H1 (cell line): Measurements from ENCODE around the gene PTGIR. TPM values are rescaled to one million over a fixed set of nuclear protein-coding genes. Genes with fewer than 3 reads are reported as not detected.

Experiments used
- CTCF ChIA-PET: fragments of 300-600 bp; sonication (Branson Sonifier 250); formaldehyde crosslinking; loops from one replicate; lab custom pipeline; 2021; ENCODE audit not compliant: partially characterized antibody; lab: Charles Lee
- POLR2A ChIA-PET: fragments of 300-600 bp; sonication (Branson Sonifier 250); formaldehyde crosslinking; loops from one replicate; lab custom pipeline; 2021; ENCODE audit warnings: inconsistent platforms; ENCODE audit not compliant: partially characterized antibody; lab: Charles Lee
- DNase-seq, 2 experiments: peaks; one replicate each; pipeline versions ENCODE4 v3.0.0 to v3.0.0-alpha.2; 2010 to 2022; ENCODE audit warnings: low spot score in 2 of 2, low read depth in 1 of 2, mixed read lengths in 1 of 2
- FAIRE-seq: peaks from 2 replicates; lab custom pipeline; 2011; peaks lifted over from hg19 to GRCh38; lab: Jason Lieb, UNC
- H2AFZ ChIP-seq: 2 replicates; pipeline ENCODE4 v1.8.1; 2012; ENCODE audit warnings: low read length, inconsistent platforms
- H2AK5ac ChIP-seq: 2 replicates; pipeline ENCODE4 v1.6.1; 2013; ENCODE audit warnings: low read depth, low read length
- H2BK120ac ChIP-seq: replicated peaks from 2 replicates; pipeline ENCODE3; 2013; ENCODE audit warnings: low read depth, low read length, inconsistent platforms
- H2BK12ac ChIP-seq: 2 replicates; pipeline ENCODE4 v1.6.1; 2013; ENCODE audit warnings: low read depth, low read length
- H2BK15ac ChIP-seq: 2 replicates; pipeline ENCODE4 v1.6.1; 2013; ENCODE audit warnings: low read length
- H2BK20ac ChIP-seq: 2 replicates; pipeline ENCODE4 v1.6.1; 2013; ENCODE audit warnings: low read length
- H2BK5ac ChIP-seq: 2 replicates; pipeline ENCODE4 v1.6.1; 2013; ENCODE audit warnings: low read depth, low read length
- H3K14ac ChIP-seq: 2 replicates; pipeline ENCODE4 v1.6.1; 2013; ENCODE audit warnings: inconsistent platforms; ENCODE audit not compliant: insufficient read length
- H3K18ac ChIP-seq: 2 replicates; pipeline ENCODE4 v1.6.1; 2013; ENCODE audit warnings: low read length; ENCODE audit errors: extremely low read depth
- H3K23ac ChIP-seq: 2 replicates; pipeline ENCODE4 v1.6.1; 2013; ENCODE audit warnings: inconsistent platforms; ENCODE audit not compliant: insufficient read length
- H3K23me2 ChIP-seq: 2 replicates; pipeline ENCODE4 v1.6.1; 2013; ENCODE audit warnings: low read depth, low read length
- H3K27ac ChIP-seq: 2 replicates; pipeline ENCODE4 v1.6.1; 2011; ENCODE audit warnings: low read depth, low read length, inconsistent platforms
- H3K27me3 ChIP-seq, 4 experiments: replicated peaks in 1 of 4; 1 replicate in 1 of 4; 2 replicates in 3 of 4; pipeline versions ENCODE4 v1.6.1 to v1.8.1; 2011 to 2013; ENCODE audit warnings: low read length in 3 of 4, mild to moderate bottlenecking in 3 of 4, inconsistent platforms in 2 of 4, mixed read lengths in 2 of 4, moderate library complexity in 1 of 4; ENCODE audit not compliant: control insufficient read depth in 3 of 4, insufficient read depth in 3 of 4; ENCODE audit errors: extremely low read depth in 1 of 4
- H3K36me3 ChIP-seq, 4 experiments: 2 replicates each; pipeline versions ENCODE4 v1.6.1 to v1.8.1; 2011 to 2013; ENCODE audit warnings: mild to moderate bottlenecking in 4 of 4, low read length in 3 of 4, moderate library complexity in 2 of 4, control low read depth in 1 of 4, inconsistent platforms in 1 of 4; ENCODE audit not compliant: insufficient read depth in 4 of 4, control insufficient read depth in 2 of 4
- H3K4ac ChIP-seq: replicated peaks from 2 replicates; pipeline ENCODE3; 2013; ENCODE audit warnings: low read length, low read depth, mixed read lengths, inconsistent platforms; ENCODE audit not compliant: insufficient read length
- H3K4me1 ChIP-seq, 4 experiments: replicated peaks in 1 of 4; 1 replicate in 1 of 4; 2 replicates in 3 of 4; pipeline versions ENCODE4 v1.6.1 to v1.8.1; 2011 to 2013; ENCODE audit warnings: low read length in 3 of 4, inconsistent platforms in 2 of 4, mixed read lengths in 1 of 4; ENCODE audit not compliant: insufficient read depth in 4 of 4, control insufficient read depth in 3 of 4
- H3K4me2 ChIP-seq, 2 experiments: 2 replicates each; pipeline versions ENCODE4 v1.6.1 to v1.8.1; 2011 to 2013; ENCODE audit warnings: low read depth in 2 of 2, low read length in 2 of 2, control low read depth in 1 of 2, inconsistent platforms in 1 of 2, mild to moderate bottlenecking in 1 of 2; ENCODE audit not compliant: insufficient read depth in 1 of 2
- H3K4me3 ChIP-seq, 4 experiments: fragments of 200-600, 300-600 bp in 1 of 4; sonication (generic), shearing (Covaris generic), sonication (Bioruptor Twin) in 1 of 4; 2 replicates each; pipeline versions ENCODE4 v1.5.1 to v1.8.1; 2011 to 2016; ENCODE audit warnings: low read length in 4 of 4, low read depth in 3 of 4, control low read depth in 2 of 4, inconsistent platforms in 2 of 4, mild to moderate bottlenecking in 2 of 4, mixed read lengths in 1 of 4, moderate library complexity in 1 of 4; ENCODE audit not compliant: insufficient read depth in 2 of 4; ENCODE audit errors: extremely low read depth in 1 of 4
- H3K56ac ChIP-seq: replicated peaks from 2 replicates; pipeline ENCODE3; 2013; ENCODE audit warnings: low read depth, mild to moderate bottlenecking, mixed read lengths, low read length, inconsistent platforms; ENCODE audit not compliant: insufficient read length
- H3K79me1 ChIP-seq: 2 replicates; pipeline ENCODE4 v1.6.1; 2013; ENCODE audit warnings: low read depth, low read length, control low read depth
- H3K79me2 ChIP-seq, 2 experiments: 2 replicates each; pipeline versions ENCODE4 v1.6.1 to v1.8.1; 2012 to 2013; ENCODE audit warnings: low read length in 2 of 2, mild to moderate bottlenecking in 2 of 2, inconsistent platforms in 1 of 2; ENCODE audit not compliant: insufficient read depth in 2 of 2, control insufficient read depth in 1 of 2
- H3K9ac ChIP-seq, 4 experiments: replicated peaks in 1 of 4; 1 replicate in 1 of 4; 2 replicates in 3 of 4; pipeline versions ENCODE4 v1.6.1 to v1.8.1; 2011 to 2013; ENCODE audit warnings: low read depth in 3 of 4, low read length in 3 of 4, control low read depth in 2 of 4, mild to moderate bottlenecking in 2 of 4, moderate library complexity in 2 of 4, inconsistent platforms in 1 of 4; ENCODE audit errors: extremely low read depth in 1 of 4
- H3K9me3 ChIP-seq, 2 experiments: 2 replicates each; pipeline versions ENCODE4 v1.6.1 to v1.8.1; 2012 to 2013; ENCODE audit warnings: mild to moderate bottlenecking in 2 of 2, moderate library complexity in 2 of 2, control low read depth in 1 of 2, inconsistent platforms in 1 of 2, low read depth in 1 of 2, low read length in 1 of 2, mixed read lengths in 1 of 2; ENCODE audit not compliant: insufficient read depth in 2 of 2
- H4K20me1 ChIP-seq, 2 experiments: replicated peaks in 1 of 2; 2 replicates each; pipeline versions ENCODE3 to v1.8.1; 2011 to 2013; ENCODE audit warnings: inconsistent platforms in 2 of 2, low read length in 2 of 2, mild to moderate bottlenecking in 1 of 2; ENCODE audit not compliant: insufficient read depth in 2 of 2, control insufficient read depth in 1 of 2
- H4K5ac ChIP-seq: 2 replicates; pipeline ENCODE4 v1.6.1; 2013; ENCODE audit warnings: low read length, low read depth, mixed read lengths, inconsistent platforms; ENCODE audit not compliant: insufficient read length
- H4K8ac ChIP-seq: 2 replicates; pipeline ENCODE4 v1.8.0; 2013; ENCODE audit warnings: mild to moderate bottlenecking, moderate library complexity, low read length, inconsistent platforms; ENCODE audit not compliant: insufficient read depth; ENCODE audit errors: extremely low read depth
- H4K91ac ChIP-seq: replicated peaks from 2 replicates; pipeline ENCODE3; 2013; ENCODE audit warnings: low read length, mixed read lengths, inconsistent platforms; ENCODE audit not compliant: insufficient read length
- BCL11A ChIP-seq, 2 experiments: IDR thresholded peaks; one replicate each; pipeline ENCODE4 v1.6.1; 2011; ENCODE audit warnings: low read depth in 2 of 2, low read length in 2 of 2, mild to moderate bottlenecking in 2 of 2
- CBX5 ChIP-seq: fragments of 300-800, 300-1000 bp; sonication (generic); IDR thresholded peaks from 2 replicates; pipeline ENCODE4 v1.7.1; 2016; ENCODE audit warnings: antibody characterized with exemption, low read length, low read depth
- CBX8 ChIP-seq: fragments of 300-800, 300-1000 bp; sonication (generic); IDR thresholded peaks from 2 replicates; pipeline ENCODE4 v1.7.1; 2016; ENCODE audit warnings: low read depth, low read length, borderline replicate concordance
- CREB1 ChIP-seq: IDR thresholded peaks from 2 replicates; pipeline ENCODE4 v1.6.1; 2012; ENCODE audit warnings: inconsistent platforms
- CTBP2 ChIP-seq: IDR thresholded peaks from 2 replicates; pipeline ENCODE4 v1.7.0; 2011; ENCODE audit warnings: borderline replicate concordance, mild to moderate bottlenecking, moderate library complexity, mixed read lengths, low read length; ENCODE audit not compliant: insufficient read depth, insufficient read length
- E2F6 ChIP-seq: IDR thresholded peaks from 2 replicates; pipeline ENCODE4 v1.6.1; 2012; ENCODE audit warnings: inconsistent platforms
- FOSL1 ChIP-seq: IDR thresholded peaks from 2 replicates; pipeline ENCODE4 v1.6.1; 2011; ENCODE audit warnings: mild to moderate bottlenecking, low read depth, low read length, moderate library complexity; ENCODE audit not compliant: insufficient read depth
- POLR2AphosphoS5 ChIP-seq: IDR thresholded peaks from 2 replicates; pipeline ENCODE4 v1.6.1; 2011; ENCODE audit warnings: low read depth, low read length
- SUZ12 ChIP-seq: fragments of 200-600 bp; sonication (generic); IDR thresholded peaks from 2 replicates; pipeline ENCODE4 v1.6.1; 2012; ENCODE audit warnings: mild to moderate bottlenecking, inconsistent platforms, low read length, moderate library complexity, mixed read lengths
- TCF12 ChIP-seq: IDR thresholded peaks from 2 replicates; pipeline ENCODE4 v1.6.1; 2011; ENCODE audit warnings: low read depth, mild to moderate bottlenecking, low read length
- USF2 ChIP-seq: IDR thresholded peaks from 2 replicates; pipeline ENCODE4 v1.6.1; 2011; ENCODE audit warnings: low read length, improper control_type of control experiment
- WGBS, 2 experiments: shearing (Covaris generic) in 1 of 2; methylation state at CpG; one replicate each; pipeline versions ENCODE4 v1.1.6 to v1.1.7; 2013 to 2015; ENCODE audit warnings: low lambda C conversion rate in 2 of 2, mixed read lengths in 2 of 2, inconsistent platforms in 1 of 2, low coverage in 1 of 2, missing lambda C conversion rate in 1 of 2; ENCODE audit not compliant: insufficient replicate concordance in 2 of 2, insufficient coverage in 1 of 2, insufficient read length in 1 of 2; ENCODE audit errors: extremely low coverage in 1 of 2, missing lambda C conversion rate in 1 of 2; 5-methylcytosine and 5-hydroxymethylcytosine counted together
- polyA plus RNA-seq, 7 experiments: library from polyadenylated mRNA; depleted of rRNA in 3 of 7; stranded (reverse) in 5 of 7; unstranded in 2 of 7; fragments of >200 nt in 5 of 7; fragments of 200-250 nt in 2 of 7; gene quantifications; 1 replicate in 5 of 7; 2 replicates in 1 of 7; 4 replicates in 1 of 7; pipeline versions ENCODE4 v1.2.1 to v1.2.3, GENCODE V29; 2011 to 2013; ENCODE audit warnings: missing spikeins in 2 of 7, mixed read lengths in 2 of 7
- total RNA-seq: library from RNA; stranded (reverse); fragmentation: NEBNext Ultra II Directional; extraction: Animal tissue kit (Norgen Biotek cat#: 25700); gene quantifications from 2 replicates; pipeline ENCODE4 v1.2.1, GENCODE V29; 2021
- TF ChIP-seq, protein P1 (sequence below): IDR thresholded peaks from 2 replicates; pipeline ENCODE4 v1.6.1; 2012; ENCODE audit warnings: inconsistent platforms

The PTGIR gene
- total and polyA plus RNA-seq, 2 of the 8 experiments (the other 6 are each of a cell fraction or from before 2014, with no cell fraction given), result 0.15 TPM; not detected in 1

DNA sequence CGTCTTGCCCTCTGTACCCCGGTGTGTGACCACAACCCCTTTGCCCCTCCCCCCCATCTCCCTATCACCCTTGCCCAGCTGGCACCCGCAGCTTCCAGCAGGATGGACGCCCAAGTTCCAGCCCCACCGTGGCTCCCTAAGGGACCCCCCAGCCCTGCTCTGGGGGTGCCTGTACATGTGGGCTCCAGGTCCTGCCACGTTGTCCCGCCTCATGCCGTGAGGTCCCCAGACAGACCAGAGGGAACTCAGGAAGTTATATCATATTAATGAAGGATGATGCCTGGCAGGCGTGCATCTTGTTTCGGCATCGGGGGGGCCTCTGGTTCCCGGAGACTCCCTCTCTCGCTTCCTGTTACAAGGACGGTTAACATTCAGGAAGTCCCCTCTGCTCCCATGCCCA, 1.6 kb upstream of the PTGIR start:
- Histone ChIP-seq H3K56ac (no peak overlapping the region), H3K36me3 (no peaks in the 10 kb centered on the region), H2BK12ac (no peak overlapping the region), H2AFZ (no peak overlapping the region), H3K18ac (no peak overlapping the region), H3K27ac (no peak overlapping the region), H2BK15ac (no peak overlapping the region), H3K23me2 (no peaks in the 10 kb centered on the region), H3K27me3 (no peaks in the 10 kb centered on the region), H3K9me3 (no peaks in the 10 kb centered on the region), H3K14ac (no peak overlapping the region)
- ChIA-PET POLR2A (interaction anchor here (1.0 to 1.1 kb wide), 2 partner anchors 19 to 27 kb away, joined by 4 read pairs; no protein-coding TSS in a partner anchor), CTCF (interaction anchor here (0.9 to 15.3 kb wide), 4 partner anchors 10 to 38 kb away, joined by 3 to 309 read pairs (median 5); partner anchors contain the start of gene CALM3)
- TF ChIP-seq E2F6 (no peak), BCL11A (IDR thresholded peaks at IDR 0.05; ENCODE audit: low read depth in 2 of 2, low read length in 2 of 2) (no peak), CTBP2 (no peak), SUZ12 (no peak), CREB1 (no peak), FOSL1 (no peak), POLR2AphosphoS5 (no peak), CBX8 (no peak), USF2 (no peak), CBX5 (no peak), TCF12 (no peak)
- TF ChIP-seq, protein P1, sequence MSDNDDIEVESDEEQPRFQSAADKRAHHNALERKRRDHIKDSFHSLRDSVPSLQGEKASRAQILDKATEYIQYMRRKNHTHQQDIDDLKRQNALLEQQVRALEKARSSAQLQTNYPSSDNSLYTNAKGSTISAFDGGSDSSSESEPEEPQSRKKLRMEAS, result no peak
- TF ChIP-seq, all 59 proteins: peak for 0
- H2BK5ac ChIP-seq, result no peak overlapping the region
- no peak for DNase-seq
- no peak overlapping the region for H3K23ac ChIP-seq
- 90% methylated on average over 13 of the region's 14 CpGs; no CpG with 5 or more reads in 1 of the 2 experiments for WGBS, 2 experiments
- H2AK5ac ChIP-seq, result no peak overlapping the region
- no peak overlapping the region for H2BK120ac ChIP-seq
- peaks cover 0 to 15% (median 9%) of the 10 kb centered on the region in 4 experiments; a peak in 6 of 7 replicates for H3K4me1 ChIP-seq
- no peak for FAIRE-seq
- no peak overlapping the region for H2BK20ac ChIP-seq
- H4K8ac ChIP-seq, result no peak overlapping the region
- no peaks in the 10 kb centered on the region for H3K79me2 ChIP-seq
- no peak overlapping the region for H4K5ac ChIP-seq
- no peak overlapping the region for H4K91ac ChIP-seq
- H3K9ac ChIP-seq, result no peak overlapping the region
- H3K4me3 ChIP-seq, result no peak overlapping the region
- H3K4me2 ChIP-seq, result no peak overlapping the region
- no peak overlapping the region for H3K4ac ChIP-seq
- H3K79me1 ChIP-seq, result no peaks in the 10 kb centered on the region; the same call in 1 of the 2 replicates
- no peaks in the 10 kb centered on the region for H4K20me1 ChIP-seq
